ENCODE data around the gene HAPSTR1. TPM values are rescaled to one million over a fixed set of nuclear protein-coding genes. Genes with fewer than 3 reads are reported as not detected.

Gene HAPSTR1
- total and polyA plus RNA-seq, 2 of the 4 experiments (the other 2 are of a cell fraction), result 22.2 to 56.5 TPM

DNA sequence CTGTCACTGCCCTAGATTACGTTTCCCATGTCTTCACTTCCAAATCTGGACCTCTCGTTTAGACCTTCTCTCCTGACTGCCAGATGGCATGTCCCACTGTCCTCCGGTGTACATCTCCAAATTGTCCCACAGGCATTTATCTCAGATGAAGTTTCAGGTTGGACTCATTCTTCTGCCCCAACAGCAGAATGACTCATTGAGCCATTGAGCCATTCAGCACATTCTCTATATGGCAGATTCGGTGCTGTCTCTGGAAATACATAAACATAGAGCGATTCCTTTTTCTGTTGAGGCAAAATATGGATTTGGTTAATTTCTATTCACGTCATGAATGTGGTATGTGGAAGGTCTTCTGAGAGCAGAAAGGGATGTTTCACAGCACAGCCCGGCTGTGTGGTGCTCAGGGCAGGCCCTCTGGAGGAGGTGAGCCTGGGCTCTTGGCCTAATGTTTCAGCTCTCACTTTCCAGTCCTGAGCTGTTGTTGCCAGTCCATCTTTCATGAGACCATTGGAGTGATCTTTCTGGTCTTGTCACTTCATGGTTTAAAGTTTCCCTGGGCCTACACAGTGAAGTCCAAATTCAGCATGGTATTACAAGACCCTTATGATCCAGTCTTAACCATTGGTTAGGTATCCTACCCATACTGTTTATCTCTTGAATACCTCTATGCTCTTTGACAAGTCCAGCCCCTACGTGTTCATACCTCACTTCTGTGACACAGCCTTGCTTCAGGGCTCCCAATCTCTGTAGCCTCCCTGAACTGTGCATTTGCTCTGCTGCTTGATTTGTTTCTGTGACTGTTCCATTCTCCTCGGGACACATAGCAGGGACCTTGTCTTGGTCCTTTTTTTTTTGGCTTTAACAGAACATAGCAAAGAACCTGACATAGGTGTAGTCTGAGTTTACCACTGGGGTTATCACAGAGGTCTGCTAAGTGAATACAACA, 15.9 kb downstream of the HAPSTR1 start:
- no peak overlapping the region for H2AK9ac ChIP-seq (replicated peaks; ENCODE audit: low read depth, low read length, poor library complexity)
- H2BK5ac ChIP-seq (ENCODE audit: low read depth, low read length, poor library complexity, severe bottlenecking), result peak overlapping the region; percentile 80
- in situ Hi-C loops (cut with MboI; ENCODE audit: low sequenced_read_pairs) (loop anchor here (25.0 kb wide), 1 partner anchor 1830 kb away; the partner anchor contains the start of genes CLEC16A and DEXI), intact Hi-C loops (cut with micrococcal nuclease) (loop anchor here (5.0 kb wide), 1 partner anchor 145 kb away; the partner anchor contains the start of gene USP7), dilution Hi-C loops (cut with HindIII; ENCODE audit: low sequenced_read_pairs, unreplicated experiment) (no loop called here)
- H3K27me3 ChIP-seq (ENCODE audit: control insufficient read depth, insufficient read depth, low read length), result no peaks in the 10 kb centered on the region
- peak overlapping the region; percentile 44; the same call in 1 of the 2 replicates for H3K18ac ChIP-seq (ENCODE audit: low read depth, low read length)
- H3K4ac ChIP-seq (ENCODE audit: low read depth, low read length), result no peak overlapping the region
- peak; percentile 43 for ATAC-seq (ENCODE audit: low read depth)
- peaks cover 0 to 56% of the 10 kb centered on the region in 2 experiments; a peak in 2 of 4 replicates for H3K79me1 ChIP-seq (ENCODE audit: low read depth in 1 of 2, low read length in 2 of 2)
- no peak overlapping the region; the same call in 1 of the 2 replicates for H2BK20ac ChIP-seq (ENCODE audit: low read depth, low read length)
- peak overlapping the region in 1 of 2 experiments; percentile 15; a peak in 1 of 4 replicates for H4K8ac ChIP-seq (ENCODE audit: low read depth in 2 of 2, low read length in 2 of 2)
- H2AK5ac ChIP-seq (ENCODE audit: low read depth, low read length), result peak overlapping the region; percentile 67; the same call in 1 of the 2 replicates
- CTCF ChIA-PET, result no interaction called here
- H2BK120ac ChIP-seq (ENCODE audit: low read depth, low read length), result no peak overlapping the region
- H3K36me3 ChIP-seq (ENCODE audit: control insufficient read depth, insufficient read depth, low read length), result peaks cover 47% of the 10 kb centered on the region
- peaks cover 28% of the 10 kb centered on the region for H3K9me1 ChIP-seq (ENCODE audit: insufficient read depth, low read length)
- no peak overlapping the region for H3K4me3 ChIP-seq (ENCODE audit: insufficient read depth, low read depth, low read length)
- BruUV-seq (replicated peaks), result no TSS peak
- WGBS, 2 experiments (ENCODE audit: extremely low coverage in 2 of 2, insufficient read length in 1 of 2), result 82% methylated on average over 3 of the region's 9 CpGs; no CpG with 5 or more reads in 1 of the 2 experiments
- no peak overlapping the region for H2AFZ ChIP-seq (replicated peaks; ENCODE audit: low read length, poor library complexity)
- POLR2A ChIA-PET (ENCODE audit: unreplicated experiment), result no interaction called here
- no peak overlapping the region for H3K56ac ChIP-seq (ENCODE audit: extremely low read depth, insufficient read depth, low read length)
- no peak overlapping the region for H4K5ac ChIP-seq (ENCODE audit: low read depth, low read length)
- no peak overlapping the region for H4K91ac ChIP-seq (ENCODE audit: insufficient read depth, low read depth, low read length)
- H3K23ac ChIP-seq (ENCODE audit: low read depth, low read length), result peak overlapping the region; percentile 57; the same call in 1 of the 2 replicates
- H3K4me1 ChIP-seq (ENCODE audit: control insufficient read depth, insufficient read depth, low read length), result peaks cover 31% of the 10 kb centered on the region
- H3K27ac ChIP-seq (ENCODE audit: insufficient read depth, low read length), result peak overlapping the region; percentile 79
- TF ChIP-seq MAZ (IDR thresholded peaks at IDR 0.05; ENCODE audit: borderline replicate concordance, low read depth, low read length), result no peak
- peak; percentile 75 for TF ChIP-seq MAFK (IDR thresholded peaks at IDR 0.05; ENCODE audit: low read depth, low read length)
- TF ChIP-seq NFE2L2 (IDR thresholded peaks at IDR 0.05; ENCODE audit: low read depth, low read length), result no peak
- TF ChIP-seq CHD1 (IDR thresholded peaks at IDR 0.05; ENCODE audit: low read depth, low read length), result no peak
- peak; percentile 17 for TF ChIP-seq RCOR1 (IDR thresholded peaks at IDR 0.05; ENCODE audit: insufficient replicate concordance, low read length)
- no peak for TF ChIP-seq RAD21 (IDR thresholded peaks at IDR 0.05; ENCODE audit: low read length)
- peak; percentile 38; the same call in 1 of the 2 replicates for TF ChIP-seq CEBPB (IDR thresholded peaks at IDR 0.05; ENCODE audit: low read depth, low read length)
- TF ChIP-seq, protein P1, sequence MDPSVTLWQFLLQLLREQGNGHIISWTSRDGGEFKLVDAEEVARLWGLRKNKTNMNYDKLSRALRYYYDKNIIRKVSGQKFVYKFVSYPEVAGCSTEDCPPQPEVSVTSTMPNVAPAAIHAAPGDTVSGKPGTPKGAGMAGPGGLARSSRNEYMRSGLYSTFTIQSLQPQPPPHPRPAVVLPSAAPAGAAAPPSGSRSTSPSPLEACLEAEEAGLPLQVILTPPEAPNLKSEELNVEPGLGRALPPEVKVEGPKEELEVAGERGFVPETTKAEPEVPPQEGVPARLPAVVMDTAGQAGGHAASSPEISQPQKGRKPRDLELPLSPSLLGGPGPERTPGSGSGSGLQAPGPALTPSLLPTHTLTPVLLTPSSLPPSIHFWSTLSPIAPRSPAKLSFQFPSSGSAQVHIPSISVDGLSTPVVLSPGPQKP (IDR thresholded peaks at IDR 0.05; ENCODE audit: borderline replicate concordance, low read depth, low read length), result no peak
- 0 out of 2 replicates have a peak, but pooled peaks have one; percentile 20 for TF ChIP-seq MXI1 (IDR thresholded peaks at IDR 0.05; ENCODE audit: borderline replicate concordance, low read depth, low read length)
- TF ChIP-seq FOS (IDR thresholded peaks at IDR 0.05; ENCODE audit: low read depth, low read length), result peak; percentile 44
- no peak overlapping the region for H3K14ac ChIP-seq (replicated peaks; ENCODE audit: low read depth, low read length)
- peaks cover 100% of the 10 kb centered on the region for H4K20me1 ChIP-seq (ENCODE audit: insufficient read depth, low read length)
- DNase-seq, result peak; percentile 86
- H2BK15ac ChIP-seq (ENCODE audit: low read depth, low read length), result no peak overlapping the region
- peak overlapping the region; percentile 59 for H3K4me2 ChIP-seq (ENCODE audit: low read depth, low read length)
- no peak overlapping the region for H3K9ac ChIP-seq (ENCODE audit: low read depth, low read length)
- no peaks in the 10 kb centered on the region for H3K9me3 ChIP-seq (ENCODE audit: control insufficient read depth, insufficient read depth, low read length)

All from IMR-90 (cell line).